ENCODE data around the gene LAPTM4A.

LAPTM4A gene

GRCh38 chr2:20034218-20034617, 17.2 kb downstream of the LAPTM4A start:
- intact Hi-C loops (cut with DNase I): no loop called here
- no peak for DNase-seq

- intact Hi-C loops (cut with DNase I): no loop called here
- DNase-seq: no peak
Measured at GRCh38 chr2:20033322-20033721, 18.1 kb downstream of the LAPTM4A start.

GRCh38 chr2:20030224-20030623, 21.2 kb downstream of the LAPTM4A start:
- intact Hi-C loops (cut with DNase I): no loop called here
- no peak for DNase-seq

- intact Hi-C loops (cut with DNase I): no loop called here
- DNase-seq: no peak
Measured at GRCh38 chr2:20027705-20028434, 23.6 kb downstream of the LAPTM4A start.

- intact Hi-C loops (cut with DNase I): no loop called here
- no peak for DNase-seq
Measured at GRCh38 chr2:20027260-20027677, 24.2 kb downstream of the LAPTM4A start.

- DNase-seq: no peak
- intact Hi-C loops (cut with DNase I): no loop called here
Measured at GRCh38 chr2:20025065-20025786, 26.2 kb downstream of the LAPTM4A start.

- no peak for DNase-seq
- intact Hi-C loops (cut with DNase I): no loop called here
Measured at GRCh38 chr2:20023688-20024087, 27.7 kb downstream of the LAPTM4A start.

GRCh38 chr2:20021405-20022009, 29.9 kb downstream of the LAPTM4A start:
- intact Hi-C loops (cut with DNase I): no loop called here
- DNase-seq: no peak

GRCh38 chr2:20019747-20020146, 31.7 kb downstream of the LAPTM4A start:
- no peak for DNase-seq
- intact Hi-C loops (cut with DNase I): no loop called here

GRCh38 chr2:20018601-20019152, 32.8 kb downstream of the LAPTM4A start:
- intact Hi-C loops (cut with DNase I): no loop called here
- no peak for DNase-seq

GRCh38 chr2:20016346-20016745, 35.1 kb downstream of the LAPTM4A start:
- DNase-seq: no peak
- intact Hi-C loops (cut with DNase I): no loop called here

GRCh38 chr2:20015482-20016083, 35.8 kb downstream of the LAPTM4A start:
- peak in 4 of 42 donors; percentile 9 to 44 (median 13) for DNase-seq
- intact Hi-C loops (cut with DNase I): no loop called here

GRCh38 chr2:20013126-20013849, 38.1 kb downstream of the LAPTM4A start:
- no peak for DNase-seq
- intact Hi-C loops (cut with DNase I): no loop called here

- intact Hi-C loops (cut with DNase I): no loop called here
- peak in 1 of 42 donors; percentile 6 for DNase-seq
Measured at GRCh38 chr2:20012282-20013125, 38.9 kb downstream of the LAPTM4A start, which contains the start of gene MATN3. TSS of gene MATN3 (minus strand) at chr2:20012668. CDS start at chr2:20012631, 37 bp downstream.

GRCh38 chr2:20012032-20012281, 39.5 kb downstream of the LAPTM4A start:
- intact Hi-C loops (cut with DNase I): no loop called here

GRCh38 chr2:20011276-20012031, 40.0 kb downstream of the LAPTM4A start:
- DNase-seq: no peak
- intact Hi-C loops (cut with DNase I): no loop called here

More at GRCh38 chr2:20012032-20012281, 39.5 kb downstream of the LAPTM4A start:
- no peak for DNase-seq

GRCh38 chr2:20008703-20009102, 42.7 kb downstream of the LAPTM4A start:
- no peak for DNase-seq
- intact Hi-C loops (cut with DNase I): no loop called here
